HepG2 (cell line): ENCODE results near the gene PHKB. TPM values are rescaled to one million over a fixed set of nuclear protein-coding genes. Genes with fewer than 3 reads are reported as not detected.

Experiments used
- CBX2 ChIP-seq, 2 experiments: fragments of 200-600 bp in 1 of 2; sonication (generic); formaldehyde crosslinking in 1 of 2; IDR thresholded peaks; 2 replicates each; pipeline versions ENCODE4 v1.7.0 to v1.8.1; 2018 to 2022; ENCODE audit warnings: low read depth in 2 of 2, low read length in 1 of 2, mild to moderate bottlenecking in 1 of 2, missing genetic modification reagents in 1 of 2
- ETV5 ChIP-seq: IDR thresholded peaks from 2 replicates; pipeline ENCODE4 v1.6.1; 2018; ENCODE audit warnings: missing biosample characterization, missing genetic modification reagents, inconsistent platforms, borderline replicate concordance
- FOSL2 ChIP-seq: sonication (generic); formaldehyde crosslinking; IDR thresholded peaks from 2 replicates; pipeline ENCODE4 v1.4.0; 2020; ENCODE audit warnings: missing genetic modification reagents
- FOXA1 ChIP-seq, 2 experiments: fragments of 450-650 bp in 1 of 2; sonication (generic) in 1 of 2; formaldehyde crosslinking in 1 of 2; IDR thresholded peaks; 2 replicates each; pipeline versions ENCODE4 v1.4.0 to v1.6.1; 2016 to 2020; ENCODE audit warnings: missing genetic modification reagents in 1 of 2
- KAT8 ChIP-seq: IDR thresholded peaks from 2 replicates; pipeline ENCODE4 v1.6.1; 2016; ENCODE audit warnings: missing genetic modification reagents, missing compliant biosample characterization
- KDM3A ChIP-seq: IDR thresholded peaks from 2 replicates; pipeline ENCODE4 v1.6.1; 2018; ENCODE audit warnings: low read depth, missing compliant biosample characterization
- KLF11 ChIP-seq: IDR thresholded peaks from 2 replicates; pipeline ENCODE4 v1.6.1; 2016; ENCODE audit warnings: missing compliant biosample characterization
- KLF16 ChIP-seq, 2 experiments: sonication (generic) in 1 of 2; formaldehyde crosslinking in 1 of 2; IDR thresholded peaks; 2 replicates each; pipeline versions ENCODE4 v1.6.1 to v1.8.0; 2016 to 2023; ENCODE audit warnings: missing genetic modification reagents in 2 of 2, missing compliant biosample characterization in 1 of 2
- MAX ChIP-seq: IDR thresholded peaks from 2 replicates; pipeline ENCODE4 v1.6.1; 2012; ENCODE audit warnings: inconsistent platforms
- MIER3 ChIP-seq: IDR thresholded peaks from 2 replicates; pipeline ENCODE4 v1.6.1; 2016; ENCODE audit warnings: missing compliant biosample characterization, borderline replicate concordance
- POGK ChIP-seq: sonication (generic); formaldehyde crosslinking; conservative IDR thresholded peaks from 2 replicates; pipeline ENCODE4 v1.8.0; 2022; ENCODE audit warnings: mild to moderate bottlenecking, moderate library complexity, missing genetic modification reagents
- ZNF12 ChIP-seq: sonication (generic); formaldehyde crosslinking; IDR thresholded peaks from 2 replicates; pipeline ENCODE4 v1.5.0; 2020; ENCODE audit warnings: missing genetic modification reagents
- polyA plus RNA-seq, 8 experiments: library from polyadenylated mRNA; depleted of rRNA in 3 of 8; stranded (reverse) in 7 of 8; unstranded in 1 of 8; fragments of >200 nt; fragmentation: Illumina TruSeq in 4 of 8; extraction: Trizol in 4 of 8; gene quantifications; 2 replicates each; pipeline versions ENCODE4 v1.2.1 to v1.2.3, GENCODE V29; 2011 to 2016; ENCODE audit warnings: low read depth in 4 of 8, missing spikeins in 1 of 8, mixed read lengths in 1 of 8; ENCODE audit not compliant: insufficient read depth in 1 of 8
- total RNA-seq, 5 experiments: library from RNA; depleted of rRNA; stranded (reverse); fragments of >200 nt; fragmentation: Illumina TruSeq; extraction: Trizol; gene quantifications; 2 replicates each; pipeline ENCODE4 v1.2.3, GENCODE V29; 2016; ENCODE audit warnings: low read depth in 1 of 5
- TF ChIP-seq, protein P1 (sequence below): sonication (generic); formaldehyde crosslinking; IDR thresholded peaks from 2 replicates; pipeline ENCODE4 v1.4.0; 2020; ENCODE audit warnings: missing genetic modification reagents, borderline replicate concordance
- TF ChIP-seq, protein P2 (sequence below), 2 experiments: IDR thresholded peaks; 2 replicates each; pipeline ENCODE4 v1.6.1; 2011 to 2012; ENCODE audit warnings: low read length in 2 of 2, borderline replicate concordance in 1 of 2, low read depth in 1 of 2, mild to moderate bottlenecking in 1 of 2, moderate library complexity in 1 of 2
- TF ChIP-seq, protein P3 (sequence below): sonication (generic); formaldehyde crosslinking; IDR thresholded peaks from 2 replicates; pipeline ENCODE4 v1.5.0; 2020; ENCODE audit warnings: missing genetic modification reagents

Gene PHKB
- total and polyA plus RNA-seq, 2 of the 13 experiments (the other 11 are each of a cell fraction or from before 2014, with no cell fraction given): 66.0 to 80.8 TPM

GRCh38 chr16:47492428-47493377 lies 31.6 kb downstream of the PHKB start (continued):
- TF ChIP-seq KLF16 (CRISPR knock-in tag; IDR thresholded peaks at IDR 0.05) (peak in 1 of 2 experiments; percentile 68; a peak in 1 of 4 replicates), KDM3A (peak; percentile 43; the same call in 1 of the 2 replicates), MAX (0 out of 2 replicates have a peak, but pooled peaks have one; percentile 33), FOSL2 (peak; percentile 62), KAT8 (CRISPR knock-in tag) (peak; percentile 84; the same call in 1 of the 2 replicates), ETV5 (CRISPR knock-in tag) (peak; percentile 81), KLF11 (no peak), MIER3 (CRISPR knock-in tag) (peak; percentile 73), CBX2 (IDR thresholded peaks at IDR 0.05; ENCODE audit: low read depth, low read length) (no peak), CBX2 (CRISPR knock-in tag; IDR thresholded peaks at IDR 0.05; ENCODE audit: low read depth) (no peak), ZNF12 (CRISPR knock-in tag) (0 out of 2 replicates have a peak, but pooled peaks have one; percentile 41), FOXA1 (IDR thresholded peaks at IDR 0.05) (no peak), FOXA1 (CRISPR knock-in tag; IDR thresholded peaks at IDR 0.05) (no peak; the same call in none of the 2 replicates), POGK (CRISPR knock-in tag) (0 out of 2 replicates have a peak, but pooled peaks have one; percentile 48)
- TF ChIP-seq, protein P1, sequence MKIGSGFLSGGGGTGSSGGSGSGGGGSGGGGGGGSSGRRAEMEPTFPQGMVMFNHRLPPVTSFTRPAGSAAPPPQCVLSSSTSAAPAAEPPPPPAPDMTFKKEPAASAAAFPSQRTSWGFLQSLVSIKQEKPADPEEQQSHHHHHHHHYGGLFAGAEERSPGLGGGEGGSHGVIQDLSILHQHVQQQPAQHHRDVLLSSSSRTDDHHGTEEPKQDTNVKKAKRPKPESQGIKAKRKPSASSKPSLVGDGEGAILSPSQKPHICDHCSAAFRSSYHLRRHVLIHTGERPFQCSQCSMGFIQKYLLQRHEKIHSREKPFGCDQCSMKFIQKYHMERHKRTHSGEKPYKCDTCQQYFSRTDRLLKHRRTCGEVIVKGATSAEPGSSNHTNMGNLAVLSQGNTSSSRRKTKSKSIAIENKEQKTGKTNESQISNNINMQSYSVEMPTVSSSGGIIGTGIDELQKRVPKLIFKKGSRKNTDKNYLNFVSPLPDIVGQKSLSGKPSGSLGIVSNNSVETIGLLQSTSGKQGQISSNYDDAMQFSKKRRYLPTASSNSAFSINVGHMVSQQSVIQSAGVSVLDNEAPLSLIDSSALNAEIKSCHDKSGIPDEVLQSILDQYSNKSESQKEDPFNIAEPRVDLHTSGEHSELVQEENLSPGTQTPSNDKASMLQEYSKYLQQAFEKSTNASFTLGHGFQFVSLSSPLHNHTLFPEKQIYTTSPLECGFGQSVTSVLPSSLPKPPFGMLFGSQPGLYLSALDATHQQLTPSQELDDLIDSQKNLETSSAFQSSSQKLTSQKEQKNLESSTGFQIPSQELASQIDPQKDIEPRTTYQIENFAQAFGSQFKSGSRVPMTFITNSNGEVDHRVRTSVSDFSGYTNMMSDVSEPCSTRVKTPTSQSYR: peak; percentile 95
- TF ChIP-seq, protein P2, sequence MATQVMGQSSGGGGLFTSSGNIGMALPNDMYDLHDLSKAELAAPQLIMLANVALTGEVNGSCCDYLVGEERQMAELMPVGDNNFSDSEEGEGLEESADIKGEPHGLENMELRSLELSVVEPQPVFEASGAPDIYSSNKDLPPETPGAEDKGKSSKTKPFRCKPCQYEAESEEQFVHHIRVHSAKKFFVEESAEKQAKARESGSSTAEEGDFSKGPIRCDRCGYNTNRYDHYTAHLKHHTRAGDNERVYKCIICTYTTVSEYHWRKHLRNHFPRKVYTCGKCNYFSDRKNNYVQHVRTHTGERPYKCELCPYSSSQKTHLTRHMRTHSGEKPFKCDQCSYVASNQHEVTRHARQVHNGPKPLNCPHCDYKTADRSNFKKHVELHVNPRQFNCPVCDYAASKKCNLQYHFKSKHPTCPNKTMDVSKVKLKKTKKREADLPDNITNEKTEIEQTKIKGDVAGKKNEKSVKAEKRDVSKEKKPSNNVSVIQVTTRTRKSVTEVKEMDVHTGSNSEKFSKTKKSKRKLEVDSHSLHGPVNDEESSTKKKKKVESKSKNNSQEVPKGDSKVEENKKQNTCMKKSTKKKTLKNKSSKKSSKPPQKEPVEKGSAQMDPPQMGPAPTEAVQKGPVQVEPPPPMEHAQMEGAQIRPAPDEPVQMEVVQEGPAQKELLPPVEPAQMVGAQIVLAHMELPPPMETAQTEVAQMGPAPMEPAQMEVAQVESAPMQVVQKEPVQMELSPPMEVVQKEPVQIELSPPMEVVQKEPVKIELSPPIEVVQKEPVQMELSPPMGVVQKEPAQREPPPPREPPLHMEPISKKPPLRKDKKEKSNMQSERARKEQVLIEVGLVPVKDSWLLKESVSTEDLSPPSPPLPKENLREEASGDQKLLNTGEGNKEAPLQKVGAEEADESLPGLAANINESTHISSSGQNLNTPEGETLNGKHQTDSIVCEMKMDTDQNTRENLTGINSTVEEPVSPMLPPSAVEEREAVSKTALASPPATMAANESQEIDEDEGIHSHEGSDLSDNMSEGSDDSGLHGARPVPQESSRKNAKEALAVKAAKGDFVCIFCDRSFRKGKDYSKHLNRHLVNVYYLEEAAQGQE (IDR thresholded peaks at IDR 0.05; ENCODE audit: borderline replicate concordance in 1 of 2, low read depth in 1 of 2, low read length in 2 of 2): peak in 1 of 2 experiments; percentile 66; a peak in 1 of 4 replicates
- TF ChIP-seq, protein P3, sequence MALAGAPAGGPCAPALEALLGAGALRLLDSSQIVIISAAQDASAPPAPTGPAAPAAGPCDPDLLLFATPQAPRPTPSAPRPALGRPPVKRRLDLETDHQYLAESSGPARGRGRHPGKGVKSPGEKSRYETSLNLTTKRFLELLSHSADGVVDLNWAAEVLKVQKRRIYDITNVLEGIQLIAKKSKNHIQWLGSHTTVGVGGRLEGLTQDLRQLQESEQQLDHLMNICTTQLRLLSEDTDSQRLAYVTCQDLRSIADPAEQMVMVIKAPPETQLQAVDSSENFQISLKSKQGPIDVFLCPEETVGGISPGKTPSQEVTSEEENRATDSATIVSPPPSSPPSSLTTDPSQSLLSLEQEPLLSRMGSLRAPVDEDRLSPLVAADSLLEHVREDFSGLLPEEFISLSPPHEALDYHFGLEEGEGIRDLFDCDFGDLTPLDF: no peak
